ENCODE results near the gene FNIP2.

- TF ChIP-seq CTCF (IDR thresholded peaks at IDR 0.05) (no peak), POLR2A (IDR thresholded peaks at IDR 0.05) (no peak), EP300 (IDR thresholded peaks at IDR 0.05) (no peak), POLR2AphosphoS5 (IDR thresholded peaks at IDR 0.05) (no peak)
These were observed 143.6 kb downstream of the FNIP2 start for GRCh38 chr4:158912390-158912789.
